Glutamatergic neuron (in vitro differentiated cells): ENCODE data around the gene TLCD2. TPM values are rescaled to one million over a fixed set of nuclear protein-coding genes. Genes with fewer than 3 reads are reported as not detected.

Experiments
- DNase-seq: peaks from one replicate; pipeline ENCODE4 v3.0.0; 2022
- H3K27ac Mint-ChIP-seq: one replicate; pipeline ENCODE4 v1.8.0; 2020; ENCODE audit warnings: mild to moderate bottlenecking, mixed read lengths, inconsistent platforms; ENCODE audit not compliant: unreplicated experiment
- H3K27me3 Mint-ChIP-seq: one replicate; pipeline ENCODE4 v1.8.0; 2020; ENCODE audit warnings: mild to moderate bottlenecking, moderate library complexity, mixed read lengths, inconsistent platforms; ENCODE audit not compliant: unreplicated experiment
- H3K36me3 Mint-ChIP-seq: one replicate; pipeline ENCODE4 v1.8.0; 2020; ENCODE audit warnings: mild to moderate bottlenecking, mixed read lengths, inconsistent platforms; ENCODE audit not compliant: unreplicated experiment
- H3K4me1 Mint-ChIP-seq: one replicate; pipeline ENCODE4 v1.8.0; 2020; ENCODE audit warnings: mild to moderate bottlenecking, low read depth, mixed read lengths, inconsistent platforms; ENCODE audit not compliant: unreplicated experiment
- H3K4me3 Mint-ChIP-seq: one replicate; pipeline ENCODE4 v1.8.0; 2020; ENCODE audit warnings: mild to moderate bottlenecking, mixed read lengths, inconsistent platforms; ENCODE audit not compliant: unreplicated experiment
- H3K9me3 Mint-ChIP-seq: one replicate; pipeline ENCODE4 v1.8.0; 2020; ENCODE audit warnings: mild to moderate bottlenecking, moderate library complexity, mixed read lengths, inconsistent platforms; ENCODE audit not compliant: unreplicated experiment
- total RNA-seq: library from RNA; stranded (reverse); fragmentation: NEBNext Ultra II Directional; extraction: Animal tissue kit (Norgen Biotek cat#: 25700); gene quantifications from one replicate; pipeline ENCODE4 v1.2.1, GENCODE V29; 2021; ENCODE audit not compliant: unreplicated experiment
- TF ChIP-seq, protein P1 (sequence below): fragments of 200-600 bp; sonication (generic); IDR thresholded peaks from one replicate; pipeline ENCODE4 v1.5.0; 2021; ENCODE audit not compliant: partially characterized antibody, unreplicated experiment

TLCD2 gene
- total RNA-seq, 1 donor from 2014 or later = 0.96 TPM

DNA sequence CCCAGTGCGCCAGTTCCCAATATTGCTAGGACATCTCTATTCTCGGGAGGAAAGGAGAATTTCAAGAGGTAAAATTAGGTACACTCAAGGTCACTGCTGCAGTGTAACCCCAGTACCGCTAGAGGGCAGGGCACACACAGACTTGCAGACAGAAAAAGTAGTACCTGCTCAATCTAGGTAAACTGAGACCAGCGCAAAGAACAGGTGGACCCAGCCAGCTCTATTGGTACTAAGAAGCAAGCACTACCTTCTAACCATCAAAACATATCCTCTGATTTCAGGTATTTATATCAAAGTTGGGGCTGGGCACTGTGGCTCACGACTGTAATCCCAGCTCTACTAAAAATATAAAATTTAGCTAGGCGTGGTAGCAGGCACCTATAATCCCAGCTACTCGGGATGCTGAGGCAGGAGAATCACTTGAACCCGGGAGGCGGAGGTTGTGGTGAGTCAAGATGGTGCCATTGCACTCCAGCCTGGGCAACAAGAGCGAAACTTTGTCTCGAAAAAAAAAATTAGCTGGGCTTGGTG, 10.7 kb upstream of the TLCD2 start:
- H3K4me3 Mint-ChIP-seq = no peak overlapping the region
- H3K36me3 Mint-ChIP-seq = no peaks in the 10 kb centered on the region
- no peak overlapping the region for H3K27ac Mint-ChIP-seq
- TF ChIP-seq, protein P1, sequence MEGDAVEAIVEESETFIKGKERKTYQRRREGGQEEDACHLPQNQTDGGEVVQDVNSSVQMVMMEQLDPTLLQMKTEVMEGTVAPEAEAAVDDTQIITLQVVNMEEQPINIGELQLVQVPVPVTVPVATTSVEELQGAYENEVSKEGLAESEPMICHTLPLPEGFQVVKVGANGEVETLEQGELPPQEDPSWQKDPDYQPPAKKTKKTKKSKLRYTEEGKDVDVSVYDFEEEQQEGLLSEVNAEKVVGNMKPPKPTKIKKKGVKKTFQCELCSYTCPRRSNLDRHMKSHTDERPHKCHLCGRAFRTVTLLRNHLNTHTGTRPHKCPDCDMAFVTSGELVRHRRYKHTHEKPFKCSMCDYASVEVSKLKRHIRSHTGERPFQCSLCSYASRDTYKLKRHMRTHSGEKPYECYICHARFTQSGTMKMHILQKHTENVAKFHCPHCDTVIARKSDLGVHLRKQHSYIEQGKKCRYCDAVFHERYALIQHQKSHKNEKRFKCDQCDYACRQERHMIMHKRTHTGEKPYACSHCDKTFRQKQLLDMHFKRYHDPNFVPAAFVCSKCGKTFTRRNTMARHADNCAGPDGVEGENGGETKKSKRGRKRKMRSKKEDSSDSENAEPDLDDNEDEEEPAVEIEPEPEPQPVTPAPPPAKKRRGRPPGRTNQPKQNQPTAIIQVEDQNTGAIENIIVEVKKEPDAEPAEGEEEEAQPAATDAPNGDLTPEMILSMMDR = peak; percentile 91
- H3K9me3 Mint-ChIP-seq = peaks cover 10% of the 10 kb centered on the region
- DNase-seq = peak; percentile 76
- peaks cover 5% of the 10 kb centered on the region for H3K27me3 Mint-ChIP-seq
- H3K4me1 Mint-ChIP-seq = peaks cover 8% of the 10 kb centered on the region

DNA sequence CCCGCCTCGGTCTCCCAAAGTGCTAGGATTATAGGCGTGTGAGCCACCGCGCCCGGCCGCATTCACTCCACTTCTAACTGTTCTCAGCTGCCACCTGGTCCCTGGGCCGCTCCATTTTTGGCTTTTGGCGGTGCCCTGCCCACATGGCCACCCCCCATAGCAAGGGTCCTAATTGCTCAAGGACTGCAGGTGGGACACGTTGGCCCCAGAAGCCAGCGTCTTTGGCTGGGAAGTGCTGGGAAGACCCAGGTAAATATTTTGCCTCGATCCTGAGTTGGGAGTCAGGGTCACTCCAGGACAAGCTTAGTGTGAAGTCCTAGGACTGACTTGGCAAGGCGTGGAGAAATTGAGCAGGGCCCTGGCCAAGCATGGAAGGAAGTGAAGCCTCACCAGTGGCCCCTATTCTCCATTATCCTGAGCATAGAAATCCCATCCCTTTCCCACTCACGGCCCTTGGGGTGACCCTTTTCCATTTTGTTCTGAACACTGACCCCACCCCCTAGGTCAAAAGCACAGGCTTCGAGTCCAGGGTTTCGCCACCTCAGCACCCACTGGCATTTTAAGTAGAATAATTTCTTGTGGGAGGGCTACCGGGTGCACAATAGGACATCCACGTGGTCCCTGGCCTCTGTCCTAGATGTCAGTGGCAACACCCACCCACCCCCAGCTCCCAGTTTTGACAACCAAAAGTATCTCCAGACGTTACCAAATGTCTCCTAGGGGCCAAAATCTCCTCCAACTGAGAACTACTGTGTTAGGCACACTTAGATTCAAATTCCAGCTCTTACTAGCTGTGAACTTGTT, 8.4 kb upstream of the TLCD2 start:
- DNase-seq = no peak
- TF ChIP-seq, protein P1 = no peak
- Mint-ChIP-seq H3K9me3 (peaks cover 9% of the 10 kb centered on the region), H3K4me1 (peaks cover 9% of the 10 kb centered on the region), H3K27me3 (peaks cover 5% of the 10 kb centered on the region), H3K27ac (peak overlapping the region; percentile 93), H3K36me3 (no peaks in the 10 kb centered on the region), H3K4me3 (peak overlapping the region; percentile 94)

GRCh38 chr17:1716912-1717695, 6.9 kb upstream of the TLCD2 start:
- Mint-ChIP-seq H3K36me3 (no peaks in the 10 kb centered on the region), H3K27ac (peak overlapping the region; percentile 93), H3K4me1 (peaks cover 7% of the 10 kb centered on the region), H3K9me3 (peaks cover 9% of the 10 kb centered on the region), H3K27me3 (peaks cover 2% of the 10 kb centered on the region), H3K4me3 (peak overlapping the region; percentile 94)
- TF ChIP-seq, protein P1 = no peak
- DNase-seq = peak; percentile 84

GRCh38 chr17:1716076-1716911, 6.1 kb upstream of the TLCD2 start:
- Mint-ChIP-seq H3K9me3 (peaks cover 12% of the 10 kb centered on the region), H3K27ac (peak overlapping the region; percentile 93), H3K36me3 (no peaks in the 10 kb centered on the region), H3K4me1 (peaks cover 7% of the 10 kb centered on the region), H3K27me3 (peaks cover 2% of the 10 kb centered on the region), H3K4me3 (peak overlapping the region; percentile 94)
- DNase-seq = peak; percentile 100
- TF ChIP-seq, protein P1 = no peak
